Measurements from ENCODE around the gene ATP6V0D1. TPM values are rescaled to one million over a fixed set of nuclear protein-coding genes. Genes with fewer than 3 reads are reported as not detected.
A peak's percentile ranks its signal among the peaks of the same experiment; 100 is the strongest.

Gene ATP6V0D1
- 100 to 1,000 TPM in 1 of 7 donors, 10 to 100 TPM in 6; 35.8 to 113 (median 63.0) TPM for total RNA-seq
- polyA plus RNA-seq, result 10 to 100 TPM; 32.5 to 66.0 TPM
- long read RNA-seq, donor 1, transcript ATP6V0D1-201 (8 exons, 1,716 nt), result major isoform, 510 of 577 reads
- long read RNA-seq, donor 1, partial matches to known transcripts, result 20 of 577 reads
- long read RNA-seq, donor 1, other reads (novel, unspliced or antisense), result 39 of 577 reads
- long read RNA-seq, donor 2, transcript ATP6V0D1-201 (8 exons, 1,716 nt), result major isoform, 32 of 32 reads
- long read RNA-seq, donor 2, partial matches to known transcripts, result 0 of 32 reads
- long read RNA-seq, donor 2, other reads (novel, unspliced or antisense), result 0 of 32 reads
- long read RNA-seq, donor 3, transcript ATP6V0D1-201 (8 exons, 1,716 nt), result major isoform, 141 of 175 reads
- long read RNA-seq, donor 3, partial matches to known transcripts, result 15 of 175 reads
- long read RNA-seq, donor 3, other reads (novel, unspliced or antisense), result 19 of 175 reads

DNA sequence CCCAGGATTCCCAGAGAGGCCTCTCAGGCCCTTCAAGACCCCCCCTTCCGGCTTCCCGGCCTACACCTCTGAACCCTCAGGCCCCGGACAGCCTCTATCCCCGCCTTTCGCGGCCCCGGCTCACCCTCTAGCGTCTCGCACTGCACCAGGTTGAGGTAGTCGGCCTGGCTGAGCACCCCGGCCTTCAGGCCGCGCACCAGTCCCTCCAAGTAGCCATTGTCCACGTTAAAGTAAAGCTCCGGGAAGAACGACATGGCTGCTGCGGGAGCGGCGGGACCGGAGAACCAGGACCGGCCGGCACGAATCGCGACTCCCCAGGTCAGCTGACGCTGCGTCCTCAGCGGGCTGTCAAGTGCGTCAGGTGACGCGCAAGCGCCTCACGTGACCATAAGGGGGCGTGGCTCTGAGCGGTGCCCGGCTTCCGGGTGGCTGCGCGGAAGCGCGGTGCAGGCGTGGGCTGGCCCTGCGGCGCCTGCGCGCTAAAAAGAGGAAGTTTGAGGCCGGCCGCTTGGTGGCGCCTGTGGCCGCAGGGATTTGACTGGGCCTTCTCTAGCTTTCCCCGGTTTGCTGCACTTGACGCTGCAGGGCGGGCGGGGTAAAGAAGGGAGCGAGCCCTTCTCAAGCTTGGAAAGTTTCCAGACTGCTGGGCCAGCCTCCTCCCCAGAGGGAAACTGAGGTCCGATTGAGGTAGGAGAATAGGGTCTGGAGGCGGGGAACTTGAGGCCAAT lies at the start of gene ATP6V0D1:
ATP6V0D1 (minus strand) TSS at position 325 of the 728 bp plus-strand sequence; CDS start at position 254, 71 bp downstream.
- H3K4me1 ChIP-seq (ENCODE audit: insufficient read depth), result peaks cover 15% of the 10 kb centered on the region
- 0 to 1% (median 0%) methylated on average over 37 to 57 of the region's 57 CpGs for WGBS, 3 donors
- H3K36me3 ChIP-seq, result no peaks in the 10 kb centered on the region
- H3K9me3 ChIP-seq, result no peaks in the 10 kb centered on the region
- intact Hi-C loops (cut with DNase I), result loop anchor here in 2 of 4 donors (5.0 kb wide), 2 partner anchors 36 to 81 kb away; partner anchors contain the start of gene CTCF (in 1 of the 2)
- H3K27ac ChIP-seq, result peak within 1 kb of the TSS; percentile 68 to 69
- peak within 1 kb of the TSS; percentile 93 for H3K4me3 ChIP-seq
- peak; percentile 90 to 99 (median 96) for TF ChIP-seq CTCF (IDR thresholded peaks at IDR 0.05)
- TF ChIP-seq EP300 (IDR thresholded peaks at IDR 0.05), result no peak
- peak; percentile 64 for TF ChIP-seq POLR2A (IDR thresholded peaks at IDR 0.05)
- DNase-seq, result peak; percentile 98 to 100 (median 99)
- H3K27me3 ChIP-seq, result no peaks in the 10 kb centered on the region

DNA sequence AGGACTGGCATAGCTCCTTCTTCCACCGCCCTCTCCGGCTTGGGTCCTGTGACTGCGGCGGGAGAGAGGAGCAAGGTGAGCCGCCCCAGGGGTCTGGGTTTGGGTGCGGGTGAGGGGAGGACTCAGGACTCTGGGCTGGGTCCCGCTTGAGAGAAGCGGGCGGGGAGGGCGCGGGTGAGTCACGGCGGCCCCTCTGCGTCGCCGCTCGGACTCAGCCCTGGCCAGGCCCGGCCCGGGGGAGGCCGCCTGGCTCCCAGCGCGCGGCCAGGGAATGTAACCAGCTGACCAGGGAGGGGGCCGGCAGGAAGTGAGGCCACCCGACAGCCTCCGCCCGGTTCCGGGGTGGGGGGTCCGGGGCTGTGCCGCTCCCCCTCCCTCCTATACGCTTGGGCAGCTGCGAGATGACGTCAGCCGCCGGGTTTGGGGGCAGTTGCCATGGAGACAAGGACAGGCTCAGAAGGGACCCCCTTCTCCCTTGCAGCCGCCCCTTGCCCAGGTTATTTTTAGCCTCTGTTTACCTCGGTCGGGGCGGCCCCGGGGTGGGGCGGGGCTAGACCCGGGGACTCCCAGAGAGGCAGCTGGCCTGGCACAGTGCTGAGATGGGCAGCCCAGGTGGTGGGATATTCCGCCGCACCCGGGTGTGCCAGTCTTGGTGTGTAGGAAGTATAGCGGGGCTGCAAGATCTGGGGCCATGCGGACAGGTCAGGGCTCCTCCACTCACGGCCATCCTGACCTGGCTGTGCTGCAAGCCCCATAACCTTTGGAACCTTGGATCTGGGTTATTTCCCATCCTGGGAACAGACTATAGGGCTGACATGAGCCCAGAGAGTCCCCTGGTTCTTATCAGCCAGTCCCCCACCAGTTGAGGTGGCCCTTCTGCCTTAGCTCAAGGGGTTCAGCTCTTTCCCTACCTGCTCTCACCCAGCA lies 49.3 kb upstream of the ATP6V0D1 start:
- Histone ChIP-seq H3K27me3 (no peaks in the 10 kb centered on the region), H3K4me1 (ENCODE audit: insufficient read depth) (peaks cover 12% of the 10 kb centered on the region), H3K4me3 (peak overlapping the region; percentile 88), H3K36me3 (no peaks in the 10 kb centered on the region), H3K9me3 (no peaks in the 10 kb centered on the region), H3K27ac (peak overlapping the region; percentile 56 to 85)
- intact Hi-C loops (cut with DNase I), result no loop called here
- WGBS, 3 donors, result 3 to 4% (median 3%) methylated on average over 39 to 48 of the region's 48 CpGs
- peak; percentile 80 to 87 (median 85) for DNase-seq
- TF ChIP-seq CTCF (IDR thresholded peaks at IDR 0.05), result no peak
- peak; percentile 74 for TF ChIP-seq POLR2A (IDR thresholded peaks at IDR 0.05)

DNA sequence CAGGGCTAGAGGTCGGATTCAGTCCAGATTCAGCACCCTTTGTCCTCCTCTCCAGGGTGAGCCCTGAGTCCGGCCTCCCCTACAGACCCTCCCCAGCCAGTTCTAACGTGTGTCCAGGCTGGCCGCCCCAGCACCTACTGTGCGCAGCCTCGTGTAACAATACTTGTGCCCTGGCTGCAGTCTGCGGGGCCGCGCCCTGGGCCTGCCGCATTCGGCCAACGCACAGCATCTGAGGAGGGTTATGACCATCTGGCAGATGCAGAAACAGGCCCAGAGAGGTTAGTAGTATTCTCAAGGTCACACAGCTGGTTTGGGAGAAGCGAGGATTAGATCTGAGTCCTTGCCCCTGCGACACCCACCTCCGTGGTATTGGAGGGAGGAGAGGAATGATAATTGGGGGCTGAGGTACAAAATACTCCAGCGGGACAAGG lies 48.6 kb upstream of the ATP6V0D1 start:
- intact Hi-C loops (cut with DNase I), result loop anchor here in 2 of 4 donors (2.0 to 10.0 kb wide), 3 partner anchors 33 to 138 kb away; partner anchors contain the start of genes C16orf86 (in 2 of the 2), ENKD1 (in 2 of the 2), ACD (in 1 of the 2) and CTCF (in 1 of the 2)
- Histone ChIP-seq H3K4me1 (ENCODE audit: insufficient read depth) (peaks cover 12% of the 10 kb centered on the region), H3K36me3 (no peaks in the 10 kb centered on the region), H3K27me3 (no peaks in the 10 kb centered on the region), H3K4me3 (peak overlapping the region; percentile 88), H3K27ac (peak overlapping the region; percentile 56 to 85), H3K9me3 (no peaks in the 10 kb centered on the region)
- TF ChIP-seq POLR2A (IDR thresholded peaks at IDR 0.05) (no peak), CTCF (IDR thresholded peaks at IDR 0.05) (no peak), EP300 (IDR thresholded peaks at IDR 0.05) (no peak)
- 1 to 2% (median 1%) methylated on average over 16 of the region's 16 CpGs for WGBS, 3 donors
- DNase-seq, result peak in 1 of 5 donors; percentile 55
